VCaP (cell line): Measurements from ENCODE around the gene MTPN.

Source experiments
- H3K27ac ChIP-seq: fragments of 450-650 bp; 2 replicates; pipeline ENCODE4 v1.5.1; 2017
- CTCF ChIP-seq: fragments of 450-650 bp; conservative IDR thresholded peaks from 2 replicates; pipeline ENCODE4 v1.5.1; 2017; ENCODE audit warnings: mild to moderate bottlenecking, moderate library complexity

Gene MTPN

DNA sequence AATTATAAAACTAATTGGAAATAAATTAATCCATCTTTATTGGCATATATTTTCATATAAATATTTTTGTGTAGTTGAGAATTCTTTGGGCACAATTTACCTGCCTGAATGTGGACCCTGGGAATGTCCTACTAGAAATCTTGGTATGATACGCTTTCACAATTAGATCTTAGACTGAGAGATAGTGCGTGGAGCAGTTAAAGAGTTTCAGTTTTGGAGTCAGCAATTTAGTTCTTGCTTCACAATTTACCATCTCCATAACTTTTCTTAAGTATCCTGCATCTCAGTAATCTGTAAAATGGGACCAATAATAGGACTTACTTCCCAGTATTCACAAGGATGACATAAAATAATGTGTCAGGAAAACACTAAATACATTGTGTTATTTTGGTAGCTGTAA, 2.0 kb downstream of the MTPN start:
- no peak overlapping the region for H3K27ac ChIP-seq

DNA sequence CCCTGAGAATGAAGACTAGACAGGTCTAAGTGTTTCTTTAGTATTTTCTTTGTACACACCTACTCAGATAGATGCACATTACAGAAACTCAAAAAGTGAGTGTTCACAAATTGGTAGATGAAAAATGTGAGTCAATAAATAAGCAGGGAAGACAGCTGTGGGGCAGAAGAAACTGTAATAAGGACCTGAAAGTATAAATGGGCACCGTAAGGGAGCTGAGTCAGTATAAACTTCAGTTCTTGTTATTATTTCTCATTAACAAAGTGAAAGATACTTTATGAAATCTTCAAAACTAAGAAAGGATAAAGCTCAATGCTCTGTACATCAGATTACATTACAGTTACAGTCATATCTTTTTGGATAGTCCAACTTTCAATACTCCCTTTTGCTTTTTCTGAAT, 2.5 kb downstream of the MTPN start:
- TF ChIP-seq CTCF, result no peak
- no peak overlapping the region for H3K27ac ChIP-seq

More for the DNA sequence above, 2.0 kb downstream of the MTPN start:
- no peak for TF ChIP-seq CTCF

GRCh38 chr7:135971366-135971725, 5.8 kb downstream of the MTPN start:
- TF ChIP-seq CTCF, result no peak
- H3K27ac ChIP-seq, result no peak overlapping the region

- no peak overlapping the region for H3K27ac ChIP-seq
- TF ChIP-seq CTCF, result no peak
Observed at GRCh38 chr7:135970682-135971365, 6.3 kb downstream of the MTPN start.

- TF ChIP-seq CTCF, result no peak
- H3K27ac ChIP-seq, result no peak overlapping the region
Observed at GRCh38 chr7:135970045-135970444, 7.1 kb downstream of the MTPN start.

- no peak overlapping the region for H3K27ac ChIP-seq
- no peak for TF ChIP-seq CTCF
Observed at GRCh38 chr7:135966341-135967043, 10.7 kb downstream of the MTPN start.

DNA sequence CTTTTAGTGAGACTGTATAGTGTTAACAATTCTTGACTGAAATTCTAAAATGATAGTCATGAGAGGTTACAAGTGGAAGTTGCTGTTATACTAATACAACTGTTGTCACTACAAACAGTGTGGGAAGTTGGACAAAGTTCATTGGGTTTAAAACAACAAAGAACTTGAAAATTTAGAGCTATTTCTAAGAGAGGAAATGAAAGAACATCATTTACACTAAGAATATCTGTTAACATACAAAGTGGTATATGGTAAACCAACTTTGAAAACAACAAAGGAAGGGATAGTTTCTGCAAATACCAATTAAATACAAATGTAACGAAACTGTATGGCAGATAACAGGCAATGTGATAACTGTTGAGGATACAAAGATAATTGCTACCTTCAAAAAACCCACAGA, 11.6 kb downstream of the MTPN start:
- no peak overlapping the region for H3K27ac ChIP-seq
- no peak for TF ChIP-seq CTCF
